ENCODE results near the gene LY86. TPM values are rescaled to one million over a fixed set of nuclear protein-coding genes. Genes with fewer than 3 reads are reported as not detected.

LY86 gene
- total and polyA plus RNA-seq, 4 donors: 5.2 to 12.4 (median 9.6) TPM

GRCh38 chr6:6596529-6597328 lies 8.2 kb downstream of the LY86 start:
- ATAC-seq (ENCODE audit: insufficient read depth, low FRiP score): no peak
- 40 to 48% methylated on average over 14 of the region's 14 CpGs for WGBS, 2 donors
- H3K4me3 ChIP-seq: no peak overlapping the region
- H3K27ac ChIP-seq (ENCODE audit: low read depth in 1 of 2, low read length in 1 of 2): no peak overlapping the region
- no peaks in the 10 kb centered on the region for H3K9me3 ChIP-seq (ENCODE audit: control insufficient read depth in 4 of 4, insufficient read depth in 3 of 4, low read length in 3 of 4)
- no peak overlapping the region for H3K9ac ChIP-seq (ENCODE audit: insufficient read depth in 1 of 2, low read length in 2 of 2)
- no peaks in the 10 kb centered on the region for H3K27me3 ChIP-seq (ENCODE audit: control insufficient read depth in 3 of 3, insufficient read depth in 3 of 3, low read length in 2 of 3)
- peaks cover 0 to 16% (median 3%) of the 10 kb centered on the region in 5 donors for H3K4me1 ChIP-seq (ENCODE audit: control insufficient read depth in 5 of 5, insufficient read depth in 5 of 5, low read length in 5 of 5)
- no peak for TF ChIP-seq CTCF (IDR thresholded peaks at IDR 0.05; ENCODE audit: control extremely low read depth, extremely low read depth)
- no peaks in the 10 kb centered on the region for H3K36me3 ChIP-seq (ENCODE audit: control insufficient read depth in 4 of 4, insufficient read depth in 4 of 4, low read length in 4 of 4)
- peak in 1 of 3 donors; percentile 46 for DNase-seq

GRCh38 chr6:6597682-6598081 lies 9.2 kb downstream of the LY86 start:
- H3K4me1 ChIP-seq (ENCODE audit: control insufficient read depth in 5 of 5, insufficient read depth in 5 of 5, low read length in 5 of 5): peaks cover 0 to 16% (median 3%) of the 10 kb centered on the region in 5 donors
- WGBS, 2 donors: 78 to 88% methylated on average over 5 of the region's 5 CpGs

GRCh38 chr6:6599468-6599873 lies 11.0 kb downstream of the LY86 start:
- no peak for TF ChIP-seq CTCF (IDR thresholded peaks at IDR 0.05; ENCODE audit: control extremely low read depth, extremely low read depth)
- WGBS, 2 donors: 58 to 65% methylated on average over 4 of the region's 4 CpGs
- no peaks in the 10 kb centered on the region for H3K27me3 ChIP-seq (ENCODE audit: control insufficient read depth in 3 of 3, insufficient read depth in 3 of 3, low read length in 2 of 3)
- peaks cover 0 to 16% (median 3%) of the 10 kb centered on the region in 5 donors for H3K4me1 ChIP-seq (ENCODE audit: control insufficient read depth in 5 of 5, insufficient read depth in 5 of 5, low read length in 5 of 5)
- DNase-seq: peak; percentile 46 to 68 (median 46)
- H3K9me3 ChIP-seq (ENCODE audit: control insufficient read depth in 4 of 4, insufficient read depth in 3 of 4, low read length in 3 of 4): no peaks in the 10 kb centered on the region
- H3K4me3 ChIP-seq: no peak overlapping the region
- H3K36me3 ChIP-seq (ENCODE audit: control insufficient read depth in 4 of 4, insufficient read depth in 4 of 4, low read length in 4 of 4): no peaks in the 10 kb centered on the region
- no peak overlapping the region for H3K9ac ChIP-seq (ENCODE audit: insufficient read depth in 1 of 2, low read length in 2 of 2)
- ATAC-seq (ENCODE audit: insufficient read depth, low FRiP score): no peak
- H3K27ac ChIP-seq (ENCODE audit: low read depth in 1 of 2, low read length in 1 of 2): no peak overlapping the region

More at GRCh38 chr6:6597682-6598081, 9.2 kb downstream of the LY86 start:
- no peak overlapping the region for H3K27ac ChIP-seq (ENCODE audit: low read depth in 1 of 2, low read length in 1 of 2)
- no peak overlapping the region for H3K4me3 ChIP-seq
- TF ChIP-seq CTCF (IDR thresholded peaks at IDR 0.05; ENCODE audit: control extremely low read depth, extremely low read depth): no peak
- H3K36me3 ChIP-seq (ENCODE audit: control insufficient read depth in 4 of 4, insufficient read depth in 4 of 4, low read length in 4 of 4): no peaks in the 10 kb centered on the region
- H3K9me3 ChIP-seq (ENCODE audit: control insufficient read depth in 4 of 4, insufficient read depth in 3 of 4, low read length in 3 of 4): no peaks in the 10 kb centered on the region
- ATAC-seq (ENCODE audit: insufficient read depth, low FRiP score): no peak
- no peak for DNase-seq
- H3K27me3 ChIP-seq (ENCODE audit: control insufficient read depth in 3 of 3, insufficient read depth in 3 of 3, low read length in 2 of 3): no peaks in the 10 kb centered on the region
- no peak overlapping the region for H3K9ac ChIP-seq (ENCODE audit: insufficient read depth in 1 of 2, low read length in 2 of 2)

All from lung (tissue), 12 donors.